SHP77 treated with DMSO at 0.1 percent for 48 hours (cell line): ENCODE data around the gene NOP9.
"Not testable (repeated sequence)": the region's sequence is repeated elsewhere in the genome, so short reads cannot be mapped to it uniquely, and the experiment has no call there.

Source experiments
- DNase-seq: peaks from one replicate; lab custom pipeline; 2025; lab: John Stamatoyannopoulos, UW

Gene NOP9

DNA sequence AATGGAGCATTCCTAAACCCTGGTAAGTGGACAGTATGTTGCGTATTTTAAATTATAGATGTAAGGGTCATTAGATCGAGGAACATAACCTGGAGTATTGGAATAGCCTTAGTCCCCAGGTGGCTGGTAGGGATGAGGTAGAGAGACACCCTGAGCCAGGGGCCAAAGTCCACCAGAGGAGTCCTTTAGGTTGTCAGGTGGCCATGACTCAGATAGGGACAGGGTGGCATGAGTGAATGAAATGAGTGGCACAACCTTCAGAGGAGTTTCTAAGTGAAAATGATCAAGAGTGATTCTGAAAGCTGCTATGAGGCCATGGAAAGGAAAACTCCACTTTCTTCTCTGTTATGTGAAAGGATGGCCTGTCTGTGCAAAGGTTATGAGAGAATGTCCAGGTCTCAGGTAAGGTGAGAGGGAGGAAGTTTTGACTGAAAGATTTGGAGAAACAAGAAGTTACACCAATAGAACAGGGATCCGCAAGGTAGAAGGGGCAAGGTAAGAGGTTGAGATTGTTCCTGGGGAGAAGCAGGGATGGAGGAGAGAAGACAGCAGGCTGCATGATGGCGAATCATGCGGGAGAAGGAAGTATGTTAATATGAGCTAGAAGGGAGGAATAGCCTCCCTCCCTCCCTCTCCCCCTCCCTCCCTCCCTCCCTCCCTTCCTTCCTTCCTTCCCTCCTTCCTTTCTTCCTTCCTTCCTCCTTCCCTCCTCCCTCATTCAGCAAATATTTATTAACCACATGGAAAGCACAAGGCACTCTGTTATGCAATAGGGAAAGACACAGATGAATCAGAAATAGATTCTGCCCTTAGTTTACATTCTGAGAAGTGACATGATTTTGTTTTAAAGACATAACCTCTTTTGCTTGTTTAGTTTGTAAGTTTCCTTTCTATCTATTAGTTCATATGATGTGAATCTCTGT, 54.2 kb downstream of the NOP9 start:
- DNase-seq, result no peak

DNA sequence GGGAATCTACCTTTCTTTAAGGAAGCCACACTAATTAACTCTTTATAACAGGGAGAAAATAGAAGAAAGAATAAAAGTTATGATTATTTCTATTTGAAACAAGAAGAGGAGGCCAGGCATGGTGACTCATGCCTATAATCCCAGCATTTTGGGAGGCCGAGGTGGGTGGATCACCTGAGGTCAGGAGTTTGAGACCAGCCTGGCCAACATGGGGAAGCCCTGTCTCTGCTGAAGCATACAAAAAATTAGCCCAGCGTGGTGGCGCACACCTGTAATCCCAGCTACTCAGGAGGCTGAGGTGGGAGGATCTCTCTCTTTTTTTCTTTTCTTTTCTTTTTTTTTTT, 54.8 kb downstream of the NOP9 start:
- not testable (repeated sequence) for DNase-seq

DNA sequence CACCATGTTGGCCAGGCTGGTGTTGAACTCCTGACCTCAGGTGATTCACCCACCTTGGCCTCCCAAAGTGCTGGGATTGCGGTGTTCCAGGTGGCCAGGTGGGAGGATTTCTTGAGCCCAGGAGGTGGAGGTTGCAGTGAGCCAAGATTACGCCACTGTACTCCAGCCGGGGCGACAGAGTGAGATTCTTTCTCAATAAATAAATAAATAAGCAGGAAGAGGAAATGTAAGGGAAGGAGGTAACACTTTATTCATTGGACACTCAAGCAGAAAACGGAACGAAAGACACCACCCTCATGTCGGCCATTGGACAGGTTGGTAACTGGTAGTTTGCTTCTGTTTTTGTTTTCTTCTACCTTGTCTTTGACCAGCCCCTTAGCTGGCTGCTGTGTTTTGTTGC, 55.4 kb downstream of the NOP9 start:
- DNase-seq, result no peak

DNA sequence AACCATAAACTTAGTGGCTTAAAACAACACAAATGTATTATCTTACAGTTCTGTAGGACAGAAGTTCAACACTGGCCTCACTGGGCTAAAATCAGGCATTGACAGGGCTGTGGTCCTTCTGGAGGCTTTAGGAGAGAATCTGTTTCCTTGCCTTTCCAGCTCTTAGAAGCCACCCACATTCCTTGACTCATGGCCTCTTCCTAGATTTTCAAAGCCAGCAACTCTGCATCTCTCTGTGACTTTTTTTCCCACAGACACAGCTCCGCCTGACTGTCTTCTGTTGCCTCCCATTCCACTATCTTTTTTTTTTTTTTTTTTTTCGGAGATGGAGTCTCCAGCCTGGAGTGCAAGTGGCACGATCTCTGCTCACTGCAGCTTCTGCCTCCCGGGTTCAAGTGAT, 56.6 kb downstream of the NOP9 start:
- DNase-seq, result no peak
